Left lung (tissue), 10 donors: Measurements from ENCODE around the gene HEATR3. TPM values are rescaled to one million over a fixed set of nuclear protein-coding genes. Genes with fewer than 3 reads are reported as not detected.

ENCODE experiments used
- ATAC-seq: fragments of 200-7000 bp; cut with Tn5 transposase; one replicate; pipeline ENCODE4 v1.9.1; 2020; ENCODE audit warnings: moderate library complexity
- DNase-seq, 4 donors: peaks; one replicate each; pipeline ENCODE4 v3.0.0-alpha.2; 2013 to 2020
- H3K27ac ChIP-seq, 2 donors: fragments of 200-600 bp; sonication (generic) in 1 of 2; one replicate each; pipeline versions ENCODE4 v1.5.0 to v1.8.0; 2020 to 2021
- H3K27me3 ChIP-seq, 2 donors: fragments of 200-600 bp; sonication (generic) in 1 of 2; one replicate each; pipeline versions ENCODE4 v1.5.0 to v1.8.0; 2020 to 2021
- H3K36me3 ChIP-seq, 2 donors: fragments of 200-600 bp; sonication (generic) in 1 of 2; one replicate each; pipeline versions ENCODE4 v1.5.0 to v1.8.0; 2020 to 2021
- H3K4me1 ChIP-seq, 2 donors: fragments of 200-600 bp; one replicate each; pipeline ENCODE4 v1.8.0; 2021
- H3K4me3 ChIP-seq, 2 donors: fragments of 200-600 bp; sonication (generic) in 1 of 2; one replicate each; pipeline versions ENCODE4 v1.5.0 to v1.8.0; 2020 to 2021; ENCODE audit warnings: mild to moderate bottlenecking in 1 of 2
- H3K9me3 ChIP-seq, 2 donors: fragments of 200-600 bp; sonication (generic) in 1 of 2; one replicate each; pipeline versions ENCODE4 v1.5.0 to v1.8.0; 2020 to 2021
- intact Hi-C, 2 donors: fragments of 100-400 bp; cut with DNase I; formaldehyde crosslinking; loops; one replicate each; pipeline versions ENCODE4 v1.11.2 to v1.14.2; 2022
- polyA plus RNA-seq, 6 donors: library from polyadenylated mRNA; unstranded; fragments of 120-200 nt; gene quantifications; one replicate each; pipeline ENCODE4 v1.2.1, GENCODE V29; 2013; ENCODE audit not compliant: insufficient read length in 6 of 6
- total RNA-seq, 2 donors: library from RNA; stranded (reverse); fragmentation: NEBNext Ultra II Directional; extraction: Animal tissue kit (Norgen Biotek cat#: 25700); gene quantifications; one replicate each; pipeline ENCODE4 v1.2.1, GENCODE V29; 2021
- TF ChIP-seq, protein P1 (sequence below), 2 donors: fragments of 200-600 bp; sonication (generic) in 1 of 2; IDR thresholded peaks; one replicate each; pipeline versions ENCODE4 v1.5.0 to v1.8.0; 2021; ENCODE audit warnings: antibody characterized with exemption in 2 of 2
- donor health status: DM: no; HTN: yes; CAD: no.
- donor health status: DM: no; HTN: no; CAD: no.

HEATR3 gene
- total and polyA plus RNA-seq, 8 donors = 17.5 to 27.1 (median 18.5) TPM

DNA sequence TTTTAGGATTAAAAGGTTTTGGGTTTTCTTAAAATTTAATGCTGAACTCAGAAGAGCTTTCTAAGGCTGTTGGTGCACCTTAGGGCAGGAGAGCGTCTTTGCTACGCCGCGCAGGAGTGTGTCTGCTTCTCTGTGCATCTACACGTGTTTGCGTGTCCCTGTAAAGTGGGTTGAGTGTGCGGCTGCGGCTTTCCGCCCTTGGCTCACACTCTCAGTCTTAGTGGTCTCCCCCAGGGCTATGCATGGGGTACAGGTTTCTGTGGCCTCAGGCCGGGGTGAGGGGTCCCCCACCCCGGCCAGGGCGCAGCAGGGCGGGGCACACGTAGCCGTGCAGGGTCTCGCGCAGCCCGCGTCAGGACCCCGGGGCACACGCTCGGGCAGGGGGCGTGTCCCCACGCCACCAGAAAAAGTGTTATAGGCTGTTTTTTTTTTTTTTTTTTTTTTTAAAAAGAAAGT is 86.6 kb downstream of the HEATR3 start:
- intact Hi-C loops = loop anchor here in 1 of 2 donors (5.0 kb wide), 1 partner anchor 55 kb away; no protein-coding TSS in a partner anchor
- TF ChIP-seq, protein P1, sequence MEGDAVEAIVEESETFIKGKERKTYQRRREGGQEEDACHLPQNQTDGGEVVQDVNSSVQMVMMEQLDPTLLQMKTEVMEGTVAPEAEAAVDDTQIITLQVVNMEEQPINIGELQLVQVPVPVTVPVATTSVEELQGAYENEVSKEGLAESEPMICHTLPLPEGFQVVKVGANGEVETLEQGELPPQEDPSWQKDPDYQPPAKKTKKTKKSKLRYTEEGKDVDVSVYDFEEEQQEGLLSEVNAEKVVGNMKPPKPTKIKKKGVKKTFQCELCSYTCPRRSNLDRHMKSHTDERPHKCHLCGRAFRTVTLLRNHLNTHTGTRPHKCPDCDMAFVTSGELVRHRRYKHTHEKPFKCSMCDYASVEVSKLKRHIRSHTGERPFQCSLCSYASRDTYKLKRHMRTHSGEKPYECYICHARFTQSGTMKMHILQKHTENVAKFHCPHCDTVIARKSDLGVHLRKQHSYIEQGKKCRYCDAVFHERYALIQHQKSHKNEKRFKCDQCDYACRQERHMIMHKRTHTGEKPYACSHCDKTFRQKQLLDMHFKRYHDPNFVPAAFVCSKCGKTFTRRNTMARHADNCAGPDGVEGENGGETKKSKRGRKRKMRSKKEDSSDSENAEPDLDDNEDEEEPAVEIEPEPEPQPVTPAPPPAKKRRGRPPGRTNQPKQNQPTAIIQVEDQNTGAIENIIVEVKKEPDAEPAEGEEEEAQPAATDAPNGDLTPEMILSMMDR (IDR thresholded peaks at IDR 0.05) = no peak
- no peaks in the 10 kb centered on the region for H3K27me3 ChIP-seq
- ATAC-seq (peak; percentile 43), DNase-seq (peak in 2 of 4 donors; percentile 30 to 53)
- no peaks in the 10 kb centered on the region for H3K9me3 ChIP-seq
- no peaks in the 10 kb centered on the region for H3K36me3 ChIP-seq
- H3K4me1 ChIP-seq = peaks cover 18 to 37% of the 10 kb centered on the region in 2 donors
- peak overlapping the region; percentile 94 to 97 for H3K27ac ChIP-seq
- peak overlapping the region; percentile 76 to 90 for H3K4me3 ChIP-seq

DNA sequence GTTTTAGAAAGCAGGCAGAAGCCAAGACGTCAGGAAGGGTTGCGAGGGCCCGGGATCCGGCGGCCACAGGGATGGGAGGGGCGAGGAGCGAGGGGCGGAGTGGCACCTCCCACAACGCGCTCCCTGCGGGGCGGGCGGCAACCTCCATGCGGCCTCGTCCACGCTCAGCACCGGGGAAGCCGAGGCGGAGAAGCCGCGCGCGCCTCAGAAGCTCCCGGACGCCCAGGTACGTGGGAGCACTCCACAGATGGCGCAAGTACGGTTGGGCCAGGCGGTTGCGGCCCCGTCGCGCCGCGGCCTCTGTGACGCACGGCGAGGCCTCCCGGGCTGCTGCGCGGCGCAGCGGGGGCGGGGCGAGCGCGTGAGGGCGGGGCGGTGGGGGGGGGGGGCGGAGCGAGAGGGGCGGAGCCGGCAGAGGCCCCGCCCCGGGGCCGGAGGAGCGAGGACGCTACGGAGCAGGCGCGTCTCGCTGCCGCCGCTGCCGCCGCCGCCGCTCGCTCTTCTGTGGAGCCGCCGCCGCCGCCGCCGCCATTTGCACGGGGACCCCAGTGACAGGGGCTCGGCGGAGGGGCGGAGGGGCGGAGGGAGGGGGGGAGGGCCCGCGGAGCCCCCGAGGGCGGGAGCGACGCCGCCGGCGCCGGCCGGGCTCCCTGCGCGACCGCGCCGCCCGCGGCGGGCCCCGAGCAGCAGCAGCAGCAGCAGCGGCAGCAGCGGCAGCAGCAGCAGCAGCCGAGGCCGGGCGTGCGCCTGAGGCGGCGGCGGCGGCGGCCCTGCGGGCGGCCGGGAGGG is 87.2 kb downstream of the HEATR3 start, which contains the start of gene TENT4B:
TENT4B (plus strand) TSS at position 500 of the 789 bp plus-strand sequence. CDS start 316 bp downstream, outside the sequence.
- ATAC-seq (peak; percentile 92), DNase-seq (peak; percentile 90 to 97 (median 93))
- Histone ChIP-seq H3K27ac (peak within 1 kb of the TSS; percentile 94 to 97), H3K27me3 (no peaks in the 10 kb centered on the region), H3K4me1 (peaks cover 18 to 40% of the 10 kb centered on the region in 2 donors), H3K4me3 (peak within 1 kb of the TSS; percentile 80 to 90), H3K9me3 (no peaks in the 10 kb centered on the region), H3K36me3 (no peaks in the 10 kb centered on the region)
- TF ChIP-seq, protein P1 (IDR thresholded peaks at IDR 0.05) = no peak
- intact Hi-C loops = loop anchor here in 1 of 2 donors (5.0 kb wide), 1 partner anchor 54 kb away; no protein-coding TSS in a partner anchor

DNA sequence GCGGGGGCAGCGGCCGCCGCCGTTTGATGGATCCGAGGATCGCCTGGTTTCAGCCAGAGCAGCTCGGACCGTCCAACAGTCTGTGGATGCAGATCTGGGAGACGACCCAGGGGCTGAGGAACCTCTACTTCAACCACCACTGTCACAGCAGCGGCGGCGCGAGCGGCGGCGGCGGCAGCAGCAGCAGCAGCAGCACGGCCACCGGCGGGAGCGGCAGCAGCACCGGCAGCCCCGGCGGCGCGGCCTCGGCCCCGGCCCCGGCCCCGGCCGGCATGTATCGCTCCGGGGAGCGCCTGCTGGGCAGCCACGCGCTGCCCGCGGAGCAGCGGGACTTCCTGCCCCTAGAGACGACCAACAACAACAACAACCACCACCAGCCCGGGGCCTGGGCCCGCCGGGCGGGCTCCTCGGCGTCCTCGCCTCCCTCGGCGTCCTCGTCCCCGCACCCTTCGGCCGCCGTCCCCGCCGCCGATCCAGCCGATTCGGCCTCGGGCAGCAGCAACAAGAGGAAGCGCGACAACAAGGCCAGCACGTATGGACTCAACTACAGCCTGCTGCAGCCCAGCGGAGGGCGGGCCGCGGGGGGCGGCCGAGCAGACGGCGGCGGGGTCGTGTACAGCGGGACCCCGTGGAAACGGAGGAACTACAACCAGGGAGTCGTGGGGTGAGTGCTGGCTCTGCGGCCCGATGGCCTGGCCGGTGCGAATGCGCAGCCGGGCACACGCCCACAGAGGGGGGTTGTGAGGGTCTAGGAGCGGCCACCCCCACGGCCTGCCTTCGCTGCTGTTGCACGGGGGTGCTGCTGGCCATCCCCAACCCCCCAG is 88.0 kb downstream of the HEATR3 start:
- Histone ChIP-seq H3K36me3 (no peaks in the 10 kb centered on the region), H3K4me1 (peaks cover 18 to 40% of the 10 kb centered on the region in 2 donors), H3K27me3 (no peaks in the 10 kb centered on the region), H3K9me3 (no peaks in the 10 kb centered on the region), H3K4me3 (peak overlapping the region; percentile 80 to 90), H3K27ac (peak overlapping the region; percentile 85 to 97)
- DNase-seq (peak in 3 of 4 donors; percentile 26 to 90 (median 49)), ATAC-seq (no peak)
- intact Hi-C loops = loop anchor here in 1 of 2 donors (5.0 kb wide), 1 partner anchor 53 kb away; no protein-coding TSS in a partner anchor
- TF ChIP-seq, protein P1 (IDR thresholded peaks at IDR 0.05) = no peak

DNA sequence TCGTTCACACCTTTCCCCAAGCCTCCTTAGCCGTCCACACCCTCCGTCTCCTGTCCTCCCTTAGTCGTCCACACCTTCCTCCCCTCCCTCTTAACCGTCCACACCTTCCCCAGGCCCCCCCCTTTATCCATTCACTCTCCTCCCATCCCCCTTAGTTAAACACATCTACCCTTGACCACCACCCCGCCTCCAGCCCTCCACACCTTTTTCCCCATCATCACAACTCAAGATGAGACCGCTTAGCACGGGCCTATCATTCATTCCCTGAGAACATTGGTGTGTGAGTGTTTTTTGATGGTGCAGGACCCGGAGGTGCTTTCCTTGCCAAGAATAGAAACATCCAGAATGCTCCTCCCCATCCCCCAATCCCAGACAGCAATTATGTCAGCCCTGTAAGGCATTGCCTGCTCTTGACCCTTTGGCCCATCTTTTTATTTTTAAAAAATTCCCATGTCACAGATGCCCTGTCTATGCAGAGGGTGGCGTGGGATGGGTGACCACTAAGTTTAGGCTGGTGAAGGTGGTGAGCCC is 88.7 kb downstream of the HEATR3 start:
- DNase-seq (no peak), ATAC-seq (peak; percentile 3)
- Histone ChIP-seq H3K9me3 (no peaks in the 10 kb centered on the region), H3K27me3 (no peaks in the 10 kb centered on the region), H3K4me3 (peak overlapping the region; percentile 80 to 90), H3K4me1 (peaks cover 18 to 42% of the 10 kb centered on the region in 2 donors), H3K27ac (peak overlapping the region; percentile 85 to 97), H3K36me3 (no peaks in the 10 kb centered on the region)
- TF ChIP-seq, protein P1 (IDR thresholded peaks at IDR 0.05) = no peak
- intact Hi-C loops = loop anchor here in 1 of 2 donors (5.0 kb wide), 1 partner anchor 53 kb away; no protein-coding TSS in a partner anchor
